GM12891 (cell line): Measurements from ENCODE around the gene DCAF7. TPM values are rescaled to one million over a fixed set of nuclear protein-coding genes. Genes with fewer than 3 reads are reported as not detected.

ENCODE experiments used
- DNase-seq: peaks from one replicate; pipeline ENCODE4 v3.0.0; 2011; ENCODE audit warnings: low spot score; ENCODE audit not compliant: insufficient read length
- FAIRE-seq: peaks from 2 replicates; lab custom pipeline; 2011; peaks lifted over from hg19 to GRCh38; lab: Jason Lieb, UNC
- PAX5 ChIP-seq: IDR thresholded peaks from 2 replicates; pipeline ENCODE4 v1.6.1; 2011; ENCODE audit warnings: low read length, moderate library complexity, mild to moderate bottlenecking; ENCODE audit not compliant: insufficient read depth, severe bottlenecking
- POLR2A ChIP-seq: IDR thresholded peaks from 2 replicates; pipeline ENCODE4 v1.6.1; 2011; ENCODE audit warnings: low read depth, low read length, control low read depth
- POLR2AphosphoS5 ChIP-seq: IDR thresholded peaks from 2 replicates; pipeline ENCODE4 v1.6.1; 2011; ENCODE audit warnings: low read depth, low read length, control low read depth
- POU2F2 ChIP-seq: IDR thresholded peaks from 2 replicates; pipeline ENCODE4 v1.6.1; 2011; ENCODE audit warnings: low read depth, mild to moderate bottlenecking, control low read depth, low read length, moderate library complexity
- SPI1 ChIP-seq: IDR thresholded peaks from 2 replicates; pipeline ENCODE4 v1.6.1; 2011; ENCODE audit warnings: low read depth, low read length, control low read depth
- TAF1 ChIP-seq: IDR thresholded peaks from 2 replicates; pipeline ENCODE4 v1.6.1; 2011; ENCODE audit warnings: low read depth, low read length, control low read depth
- polyA plus RNA-seq: library from polyadenylated mRNA; unstranded; fragments of >200 nt; gene quantifications from one replicate; pipeline ENCODE4 v1.2.1, GENCODE V29; 2012; ENCODE audit warnings: low read depth, missing spikeins, inconsistent platforms; ENCODE audit not compliant: missing spikeins

DCAF7 gene, protein sequence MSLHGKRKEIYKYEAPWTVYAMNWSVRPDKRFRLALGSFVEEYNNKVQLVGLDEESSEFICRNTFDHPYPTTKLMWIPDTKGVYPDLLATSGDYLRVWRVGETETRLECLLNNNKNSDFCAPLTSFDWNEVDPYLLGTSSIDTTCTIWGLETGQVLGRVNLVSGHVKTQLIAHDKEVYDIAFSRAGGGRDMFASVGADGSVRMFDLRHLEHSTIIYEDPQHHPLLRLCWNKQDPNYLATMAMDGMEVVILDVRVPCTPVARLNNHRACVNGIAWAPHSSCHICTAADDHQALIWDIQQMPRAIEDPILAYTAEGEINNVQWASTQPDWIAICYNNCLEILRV
- 46.5 TPM for polyA plus RNA-seq

DNA sequence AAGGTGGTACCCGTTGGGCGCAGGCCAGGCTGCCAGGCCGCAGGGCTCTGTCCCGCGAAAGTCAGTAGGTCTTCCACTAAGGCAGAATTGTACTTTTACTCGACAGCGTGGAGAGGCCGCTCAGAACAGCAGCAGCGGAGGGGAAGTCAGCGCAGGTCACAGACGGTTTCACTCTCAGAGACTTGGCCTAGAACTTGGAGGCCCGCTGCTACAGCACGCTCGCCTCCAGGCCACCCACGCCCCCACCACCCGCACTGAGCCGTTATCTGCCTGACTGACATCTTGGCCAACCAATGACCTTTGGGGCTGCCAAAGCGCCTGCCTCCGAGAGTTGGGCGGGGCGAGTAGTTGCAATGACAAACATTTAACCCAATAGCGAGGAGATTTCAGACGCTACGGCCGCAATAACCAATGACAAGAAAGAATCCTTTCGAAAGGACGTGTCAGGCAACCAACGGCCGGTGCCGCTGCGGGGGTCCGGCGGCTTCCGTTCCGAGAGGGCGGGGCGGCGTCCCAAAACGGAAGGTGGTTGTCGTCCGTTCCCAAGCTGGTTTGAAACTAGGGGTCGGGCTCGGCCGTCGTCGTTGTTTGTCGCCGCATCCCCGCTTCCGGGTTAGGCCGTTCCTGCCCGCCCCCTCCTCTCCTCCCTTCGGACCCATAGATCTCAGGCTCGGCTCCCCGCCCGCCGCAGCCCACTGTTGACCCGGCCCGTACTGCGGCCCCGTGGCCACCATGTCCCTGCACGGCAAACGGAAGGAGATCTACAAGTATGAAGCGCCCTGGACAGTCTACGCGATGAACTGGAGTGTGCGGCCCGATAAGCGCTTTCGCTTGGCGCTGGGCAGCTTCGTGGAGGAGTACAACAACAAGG lies at the start of gene DCAF7:
DCAF7 (plus strand) TSS at position 532 of the 871 bp plus-strand sequence; CDS start at position 733, 201 bp downstream.
- TF ChIP-seq POLR2A = peak; percentile 86
- TF ChIP-seq PAX5 = peak; percentile 67
- TF ChIP-seq POLR2AphosphoS5 = peak; percentile 86
- TF ChIP-seq SPI1 = peak; percentile 77
- peak; percentile 83 for TF ChIP-seq TAF1
- no peak; the same call in 1 of the 2 replicates for TF ChIP-seq POU2F2
- FAIRE-seq (peak; percentile 97), DNase-seq (peak; percentile 97)

DNA sequence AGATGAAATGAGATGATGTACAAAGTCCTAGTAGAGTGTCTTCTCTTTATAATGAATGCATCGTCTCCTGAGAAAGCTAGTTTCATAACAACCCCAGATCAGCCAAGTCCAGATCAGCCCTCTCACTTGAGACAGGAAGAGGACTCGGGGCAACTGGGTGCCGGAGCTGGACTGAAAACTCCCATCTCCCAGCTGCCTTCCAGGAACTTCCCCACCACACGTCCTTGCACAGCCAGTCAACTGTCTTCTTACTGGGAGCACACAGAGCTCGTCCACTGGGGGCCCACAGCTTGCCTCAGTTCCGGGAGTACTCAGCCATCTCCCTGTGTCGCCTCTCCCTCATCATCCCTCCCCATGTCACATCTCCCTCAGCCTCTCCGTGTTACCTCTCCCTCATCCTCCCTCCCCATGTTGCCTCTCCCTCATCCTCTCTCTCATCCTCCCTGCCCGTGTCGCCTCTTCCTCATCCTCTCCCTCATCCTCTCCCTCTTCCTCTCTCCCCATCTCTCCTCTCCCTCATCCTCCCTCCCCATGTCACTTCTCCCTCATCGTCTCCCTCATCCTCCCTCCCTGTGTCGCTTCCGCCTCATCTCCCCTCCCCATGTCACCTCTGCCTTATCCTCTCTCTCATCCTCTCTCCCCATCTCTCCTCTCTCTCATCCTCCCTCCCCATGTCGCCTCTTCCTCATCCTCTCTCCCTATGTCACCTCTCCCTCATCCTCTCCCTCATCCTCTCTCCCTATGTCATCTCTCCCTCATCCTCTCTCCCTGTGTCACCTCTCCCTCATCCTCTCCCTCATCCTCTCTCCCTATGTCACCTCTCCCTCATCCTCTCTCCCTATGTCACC lies 49.5 kb upstream of the DCAF7 start:
- TF ChIP-seq POLR2AphosphoS5 (no peak), SPI1 (no peak), TAF1 (no peak), PAX5 (no peak), POU2F2 (no peak), POLR2A (no peak)
- no peak for FAIRE-seq
- no peak for DNase-seq

DNA sequence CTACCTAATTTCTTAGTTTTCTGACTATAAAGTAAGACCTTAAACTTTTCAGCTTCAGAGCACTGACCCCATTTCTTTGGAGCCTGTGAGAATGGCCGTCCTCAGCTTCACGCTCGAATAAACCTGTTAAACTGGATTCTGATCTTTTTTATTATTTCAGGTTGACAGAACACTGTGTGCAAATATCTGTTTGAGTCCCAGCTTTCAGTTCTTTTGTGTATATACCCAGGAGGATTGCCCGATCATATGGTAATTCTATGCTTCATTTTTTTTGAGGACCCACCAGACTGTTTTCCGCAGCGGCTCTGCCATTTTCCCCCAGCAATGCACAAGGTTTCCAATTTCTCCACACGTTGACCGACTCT lies 47.0 kb upstream of the DCAF7 start:
- FAIRE-seq (no peak), DNase-seq (no peak)
- TF ChIP-seq SPI1 = no peak

DNA sequence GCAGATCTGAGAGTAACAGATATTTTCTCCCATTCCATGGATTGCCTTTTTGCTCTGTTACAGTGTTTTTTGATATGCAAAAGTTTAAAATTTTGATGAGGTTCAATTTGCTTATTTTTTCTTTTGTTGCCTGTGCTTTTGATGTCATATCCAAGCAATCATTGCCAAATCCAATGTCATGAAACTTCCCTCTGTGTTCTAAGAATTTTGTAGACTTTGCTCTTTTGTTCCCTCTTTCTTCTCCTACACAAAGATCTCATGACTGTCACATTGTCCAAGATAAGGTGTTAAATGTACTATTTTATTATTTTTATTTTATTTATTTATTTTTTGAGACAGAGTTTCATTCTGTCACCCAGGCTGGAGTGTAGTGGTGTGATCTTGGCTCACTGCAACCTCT lies 46.0 kb upstream of the DCAF7 start:
- no peak for FAIRE-seq
- DNase-seq = no peak

DNA sequence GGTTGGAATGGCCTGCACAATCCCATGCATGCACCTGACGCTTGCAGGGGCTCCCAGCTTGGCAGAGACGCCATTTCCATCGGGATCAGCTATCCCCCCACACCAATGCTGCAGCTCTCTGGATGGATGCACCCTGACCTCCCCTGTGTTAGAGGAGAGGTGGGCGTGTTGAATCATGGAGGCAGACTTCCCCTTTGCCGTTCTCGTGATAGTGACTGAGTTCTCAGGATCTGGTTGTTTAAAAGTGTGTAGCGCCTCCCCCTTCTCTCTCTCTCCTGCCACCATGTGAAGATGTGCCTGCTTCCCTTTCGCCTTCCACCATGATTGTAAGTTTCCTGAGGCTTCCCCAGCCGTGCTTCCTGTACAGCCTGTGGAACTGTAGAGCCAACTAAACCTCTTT lies 44.9 kb upstream of the DCAF7 start:
- FAIRE-seq = no peak

More for the DNA sequence above, 46.0 kb upstream of the DCAF7 start:
- TF ChIP-seq POU2F2 (no peak), PAX5 (no peak), POLR2AphosphoS5 (no peak), TAF1 (no peak), POLR2A (no peak), SPI1 (no peak)

DNA sequence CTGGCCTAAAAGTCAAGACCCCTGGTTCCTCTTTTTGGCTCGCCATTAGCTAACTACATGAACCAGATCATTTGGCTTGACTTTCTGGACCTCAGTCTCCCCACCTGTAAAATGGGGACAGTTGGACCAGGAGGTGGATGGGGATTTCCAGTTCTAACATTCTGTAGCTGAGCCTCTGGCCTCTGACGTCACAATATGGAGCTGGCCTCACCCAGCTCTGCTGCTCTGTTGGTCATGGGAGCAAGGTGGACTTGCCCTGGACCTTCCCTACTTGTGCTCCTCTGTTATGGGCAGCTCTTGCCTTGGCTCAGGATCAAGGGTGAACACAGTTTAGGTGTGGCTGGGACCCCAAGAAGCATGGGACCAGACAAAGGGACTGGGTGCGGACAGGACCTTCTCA lies 43.6 kb upstream of the DCAF7 start:
- FAIRE-seq (no peak), DNase-seq (no peak)
- no peak for TF ChIP-seq SPI1
- TF ChIP-seq POLR2AphosphoS5 = no peak
- no peak for TF ChIP-seq POU2F2
- no peak for TF ChIP-seq PAX5
- no peak for TF ChIP-seq TAF1
- no peak for TF ChIP-seq POLR2A

More for the DNA sequence above, 44.9 kb upstream of the DCAF7 start:
- no peak for DNase-seq
- TF ChIP-seq PAX5 (no peak), TAF1 (no peak), POLR2AphosphoS5 (no peak), POLR2A (no peak), POU2F2 (no peak), SPI1 (no peak)

DNA sequence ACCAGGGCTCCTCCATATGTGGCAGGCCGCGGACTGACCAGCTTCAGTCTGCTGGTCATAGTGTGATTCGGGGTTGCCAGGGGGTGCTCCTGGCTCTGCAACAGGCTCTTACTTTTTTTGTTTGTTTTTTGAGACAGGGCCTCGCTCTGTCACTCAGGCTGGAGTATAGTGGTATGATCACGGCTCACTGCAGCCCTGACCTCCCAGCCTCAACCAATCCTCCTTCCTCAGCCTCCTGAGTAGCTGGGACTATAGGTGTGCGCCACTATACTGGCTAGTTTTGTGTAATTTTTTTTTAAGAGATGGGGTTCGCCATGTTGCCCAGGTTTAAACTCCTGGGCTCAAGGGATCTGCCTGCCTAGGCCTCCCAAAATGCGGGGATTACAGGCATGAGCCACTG lies 38.9 kb upstream of the DCAF7 start:
- no peak for FAIRE-seq
- TF ChIP-seq TAF1 = no peak
- TF ChIP-seq PAX5 = no peak
- no peak for TF ChIP-seq POLR2A
- no peak for TF ChIP-seq POU2F2
- no peak for TF ChIP-seq SPI1
- no peak for TF ChIP-seq POLR2AphosphoS5
- no peak for DNase-seq

DNA sequence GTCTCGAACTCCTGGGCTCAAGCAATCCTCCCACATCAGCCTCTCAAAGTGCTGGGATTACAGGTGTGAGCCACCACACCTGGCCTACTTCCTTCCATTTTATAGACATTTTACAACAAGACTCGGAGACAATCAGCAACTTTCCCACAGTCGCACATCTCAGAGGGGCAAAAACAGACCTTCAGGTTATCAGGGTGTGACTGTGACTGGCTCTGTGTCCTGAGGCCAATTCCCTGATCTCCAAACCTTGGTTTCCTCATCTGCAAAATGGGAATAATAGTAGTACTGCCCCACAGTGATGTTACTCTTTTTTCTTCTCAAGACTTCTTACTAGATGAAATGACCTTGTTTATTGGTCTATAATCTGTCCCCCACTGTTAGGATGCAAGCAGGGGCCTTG lies 37.9 kb upstream of the DCAF7 start:
- TF ChIP-seq SPI1 (no peak), TAF1 (no peak), POLR2A (no peak), POU2F2 (no peak), POLR2AphosphoS5 (no peak), PAX5 (no peak)
- DNase-seq (no peak), FAIRE-seq (no peak)

DNA sequence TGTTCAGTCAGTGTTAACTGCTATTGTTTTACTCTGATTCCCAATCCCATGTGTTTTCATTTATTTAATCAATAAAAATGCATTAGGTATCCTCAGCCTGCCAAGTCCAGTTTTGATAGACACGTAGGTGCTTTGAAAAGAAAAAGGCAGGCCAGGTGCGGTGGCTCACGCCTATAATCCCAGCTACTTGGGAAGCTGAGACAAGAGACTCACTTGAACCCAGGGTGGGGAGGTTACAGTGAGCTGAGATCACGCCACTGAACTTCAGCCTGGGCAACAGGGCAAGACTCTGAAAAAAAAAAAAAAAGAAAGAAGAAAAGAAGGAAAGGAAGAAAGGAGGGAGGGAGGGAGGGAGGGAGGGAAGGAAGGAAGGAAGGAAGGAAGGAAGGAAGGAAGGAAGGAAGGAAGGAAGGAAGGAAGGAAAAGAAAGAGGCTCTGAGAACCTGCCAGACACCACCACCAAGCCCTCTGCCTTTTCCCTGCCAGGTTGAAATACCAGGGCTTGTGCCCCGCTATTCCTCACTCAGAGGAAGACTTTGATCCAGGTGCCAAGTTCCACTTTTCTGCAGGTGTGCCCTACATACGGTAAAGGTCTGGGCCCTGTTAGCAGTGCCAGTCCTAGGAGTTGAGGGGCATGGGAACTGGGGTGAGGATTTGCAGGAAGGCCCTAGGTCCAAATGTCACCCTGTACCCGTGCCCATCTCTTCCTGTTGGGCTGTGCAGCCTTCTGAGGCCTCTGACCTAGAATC lies 37.2 kb upstream of the DCAF7 start:
- FAIRE-seq (no peak), DNase-seq (no peak)
- TF ChIP-seq POU2F2 (no peak), POLR2AphosphoS5 (no peak)
